Fibroblast of lung (primary cell): ENCODE data around the gene ZNF595. TPM values are rescaled to one million over a fixed set of nuclear protein-coding genes. Genes with fewer than 3 reads are reported as not detected.

Experiments used
- DNase-seq, 2 donors: peaks; one replicate each; pipeline versions ENCODE4 v3.0.0 to v3.0.0-alpha.2; 2010; ENCODE audit warnings: low read depth in 2 of 2
- H2AFZ ChIP-seq: 2 replicates; pipeline ENCODE4 v1.5.1; 2012; ENCODE audit warnings: low read length, control low read depth, inconsistent platforms
- H3K27ac ChIP-seq: 2 replicates; pipeline ENCODE4 v1.5.1; 2011; ENCODE audit warnings: low read length, control low read depth; ENCODE audit not compliant: insufficient read depth
- H3K27me3 ChIP-seq: 2 replicates; pipeline ENCODE4 v1.5.1; 2011; ENCODE audit warnings: mild to moderate bottlenecking, low read length; ENCODE audit not compliant: control insufficient read depth, insufficient read depth
- H3K36me3 ChIP-seq: 2 replicates; pipeline ENCODE4 v1.5.1; 2011; ENCODE audit warnings: low read length; ENCODE audit not compliant: control insufficient read depth, insufficient read depth
- H3K4me1 ChIP-seq: 2 replicates; pipeline ENCODE4 v1.5.1; 2011; ENCODE audit warnings: low read length; ENCODE audit not compliant: control insufficient read depth, insufficient read depth; ENCODE audit errors: extremely low read depth
- H3K4me2 ChIP-seq: 2 replicates; pipeline ENCODE4 v1.5.1; 2011; ENCODE audit warnings: low read length, control low read depth; ENCODE audit not compliant: insufficient read depth; ENCODE audit errors: extremely low read depth
- H3K4me3 ChIP-seq, 4 experiments: fragments of 200-600 bp in 1 of 4; sonication (generic) in 1 of 4; replicated peaks in 1 of 4; 2 replicates each; pipeline ENCODE4 v1.5.1; 2011 to 2016; ENCODE audit warnings: low read length in 4 of 4, low read depth in 3 of 4, mild to moderate bottlenecking in 3 of 4, control low read depth in 2 of 4, inconsistent platforms in 1 of 4, mixed read lengths in 1 of 4; ENCODE audit not compliant: insufficient read depth in 1 of 4; ENCODE audit errors: control extremely low read depth in 1 of 4
- H3K79me2 ChIP-seq: 2 replicates; pipeline ENCODE4 v1.5.1; 2012; ENCODE audit warnings: mild to moderate bottlenecking, low read length, inconsistent platforms; ENCODE audit not compliant: control insufficient read depth, insufficient read depth
- H3K9ac ChIP-seq: 2 replicates; pipeline ENCODE4 v1.5.1; 2011; ENCODE audit warnings: mild to moderate bottlenecking, low read length, control low read depth; ENCODE audit not compliant: insufficient read depth
- H3K9me3 ChIP-seq: 2 replicates; pipeline ENCODE4 v1.5.1; 2012; ENCODE audit warnings: low read depth, low read length; ENCODE audit not compliant: control insufficient read depth, insufficient read depth
- H4K20me1 ChIP-seq: 2 replicates; pipeline ENCODE4 v1.5.1; 2011; ENCODE audit warnings: low read length; ENCODE audit not compliant: control insufficient read depth, insufficient read depth; ENCODE audit errors: extremely low read depth
- EZH2 ChIP-seq: IDR thresholded peaks from 2 replicates; pipeline ENCODE4 v1.5.1; 2012; ENCODE audit warnings: low read length, control low read depth, mild to moderate bottlenecking; ENCODE audit errors: missing control alignments
- polyA plus RNA-seq, 2 donors: library from polyadenylated mRNA; depleted of rRNA in 1 of 2; stranded (reverse) in 1 of 2; unstranded in 1 of 2; fragments of >200 nt; gene quantifications; 2 replicates each; pipeline ENCODE4 v1.2.1, GENCODE V29; 2011 to 2012; ENCODE audit warnings: missing spikeins in 1 of 2
- total RNA-seq: library from RNA; depleted of rRNA; stranded (reverse); fragments of >200 nt; gene quantifications from 2 replicates; pipeline ENCODE4 v1.2.1, GENCODE V29; 2014
- TF ChIP-seq, protein P1 (sequence below), 2 donors: IDR thresholded peaks in 1 of 2; conservative IDR thresholded peaks in 1 of 2; 1 replicate in 1 of 2; 2 replicates in 1 of 2; pipeline ENCODE4 v1.5.1; 2011 to 2012; ENCODE audit warnings: low read length in 2 of 2, control low read depth in 1 of 2, inconsistent platforms in 1 of 2, low read depth in 1 of 2, mild to moderate bottlenecking in 1 of 2

Gene ZNF595
- total and polyA plus RNA-seq, 2 donors (not counting 1 experiment from before 2014, with no cell fraction given) = 5.8 to 16.2 TPM

DNA sequence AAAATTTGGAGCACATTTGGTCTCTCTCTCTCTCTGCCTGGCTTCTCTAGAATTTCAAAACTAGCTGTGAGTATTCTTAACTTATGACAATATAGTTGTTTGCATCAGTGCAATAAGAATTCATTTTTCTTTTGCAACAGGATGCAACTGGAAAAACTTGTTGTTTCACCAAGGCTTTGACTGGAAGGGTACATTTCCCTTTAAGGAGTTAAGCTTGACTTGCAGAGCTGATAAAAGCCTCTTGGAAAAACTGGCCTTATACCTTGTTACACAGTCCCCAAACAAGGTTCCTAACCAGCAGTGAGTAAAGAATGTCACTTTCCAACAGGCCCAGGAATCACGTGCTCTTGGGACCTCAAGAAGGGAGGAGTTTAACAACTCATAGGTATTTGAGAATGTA, 45.3 kb downstream of the ZNF595 start:
- Histone ChIP-seq H3K27me3 (no peaks in the 10 kb centered on the region), H3K4me1 (no peaks in the 10 kb centered on the region), H3K27ac (no peak overlapping the region), H4K20me1 (no peaks in the 10 kb centered on the region), H3K36me3 (no peaks in the 10 kb centered on the region), H3K9ac (no peak overlapping the region), H3K79me2 (no peaks in the 10 kb centered on the region), H2AFZ (no peak overlapping the region), H3K4me3 (no peak overlapping the region), H3K9me3 (no peaks in the 10 kb centered on the region), H3K4me2 (no peak overlapping the region)
- TF ChIP-seq, protein P1, sequence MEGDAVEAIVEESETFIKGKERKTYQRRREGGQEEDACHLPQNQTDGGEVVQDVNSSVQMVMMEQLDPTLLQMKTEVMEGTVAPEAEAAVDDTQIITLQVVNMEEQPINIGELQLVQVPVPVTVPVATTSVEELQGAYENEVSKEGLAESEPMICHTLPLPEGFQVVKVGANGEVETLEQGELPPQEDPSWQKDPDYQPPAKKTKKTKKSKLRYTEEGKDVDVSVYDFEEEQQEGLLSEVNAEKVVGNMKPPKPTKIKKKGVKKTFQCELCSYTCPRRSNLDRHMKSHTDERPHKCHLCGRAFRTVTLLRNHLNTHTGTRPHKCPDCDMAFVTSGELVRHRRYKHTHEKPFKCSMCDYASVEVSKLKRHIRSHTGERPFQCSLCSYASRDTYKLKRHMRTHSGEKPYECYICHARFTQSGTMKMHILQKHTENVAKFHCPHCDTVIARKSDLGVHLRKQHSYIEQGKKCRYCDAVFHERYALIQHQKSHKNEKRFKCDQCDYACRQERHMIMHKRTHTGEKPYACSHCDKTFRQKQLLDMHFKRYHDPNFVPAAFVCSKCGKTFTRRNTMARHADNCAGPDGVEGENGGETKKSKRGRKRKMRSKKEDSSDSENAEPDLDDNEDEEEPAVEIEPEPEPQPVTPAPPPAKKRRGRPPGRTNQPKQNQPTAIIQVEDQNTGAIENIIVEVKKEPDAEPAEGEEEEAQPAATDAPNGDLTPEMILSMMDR (conservative IDR thresholded peaks at IDR 0.05 in 1 of 2, IDR thresholded peaks at IDR 0.05 in 1 of 2; ENCODE audit: low read depth in 1 of 2, low read length in 2 of 2) = no peak
- TF ChIP-seq EZH2 = no peak
- DNase-seq = no peak

DNA sequence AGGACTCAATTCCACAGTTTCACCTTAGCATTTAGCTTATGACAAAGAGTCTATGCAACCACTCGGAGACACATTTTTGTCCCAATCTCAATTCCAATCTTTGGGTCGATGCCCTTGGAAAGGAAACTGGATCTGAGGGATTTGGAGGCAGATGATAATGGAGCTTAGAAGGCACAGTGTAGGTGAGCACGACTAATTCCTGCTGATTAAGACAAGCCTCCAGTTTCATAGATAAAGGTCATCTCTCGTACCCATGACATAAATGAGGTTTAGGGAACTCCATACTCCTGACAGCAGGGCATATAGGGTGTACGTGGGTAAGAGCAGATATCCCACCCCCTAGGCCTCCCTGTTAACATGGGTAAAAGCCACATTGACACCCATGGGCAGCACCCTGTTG, 46.7 kb downstream of the ZNF595 start:
- DNase-seq = peak in 1 of 2 donors; percentile 3
- no peak overlapping the region for H3K27ac ChIP-seq
- no peak overlapping the region for H3K4me2 ChIP-seq
- H3K9me3 ChIP-seq = no peaks in the 10 kb centered on the region
- no peak overlapping the region for H2AFZ ChIP-seq
- no peak overlapping the region for H3K4me3 ChIP-seq
- no peak overlapping the region for H3K9ac ChIP-seq
- no peaks in the 10 kb centered on the region for H3K36me3 ChIP-seq
- no peaks in the 10 kb centered on the region for H3K27me3 ChIP-seq
- H3K79me2 ChIP-seq = no peaks in the 10 kb centered on the region
- no peaks in the 10 kb centered on the region for H4K20me1 ChIP-seq
- no peaks in the 10 kb centered on the region for H3K4me1 ChIP-seq
- TF ChIP-seq, protein P1 (conservative IDR thresholded peaks at IDR 0.05 in 1 of 2, IDR thresholded peaks at IDR 0.05 in 1 of 2; ENCODE audit: low read depth in 1 of 2, low read length in 2 of 2) = no peak
- TF ChIP-seq EZH2 = no peak

DNA sequence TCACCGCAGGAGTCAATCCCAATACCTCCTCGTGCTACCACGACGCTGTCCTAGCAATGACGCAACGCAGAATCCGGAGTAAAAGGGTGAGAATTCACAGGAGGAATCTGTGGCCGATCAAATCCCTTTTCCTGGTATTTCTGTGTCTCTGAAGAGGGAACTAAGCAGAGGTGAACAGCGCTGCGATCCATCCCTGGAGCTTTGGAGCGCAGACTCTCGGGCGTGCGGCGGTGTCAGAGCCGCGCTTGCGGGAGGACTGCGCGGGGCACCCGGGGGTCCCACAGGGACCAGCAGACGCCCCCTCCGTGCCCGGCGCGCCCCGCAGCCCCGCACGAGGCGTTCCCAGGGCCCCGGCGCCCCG, 53.9 kb downstream of the ZNF595 start:
- no peaks in the 10 kb centered on the region for H3K79me2 ChIP-seq
- no peak for DNase-seq
- no peak overlapping the region for H3K9ac ChIP-seq
- H3K4me1 ChIP-seq = no peaks in the 10 kb centered on the region
- no peak overlapping the region for H2AFZ ChIP-seq
- H3K9me3 ChIP-seq = peaks cover 2% of the 10 kb centered on the region
- H3K27me3 ChIP-seq = peaks cover 8% of the 10 kb centered on the region
- no peaks in the 10 kb centered on the region for H3K36me3 ChIP-seq
- no peak overlapping the region for H3K27ac ChIP-seq
- H3K4me3 ChIP-seq = no peak overlapping the region
- no peak overlapping the region for H3K4me2 ChIP-seq
- no peak for TF ChIP-seq EZH2
- TF ChIP-seq, protein P1 (conservative IDR thresholded peaks at IDR 0.05 in 1 of 2, IDR thresholded peaks at IDR 0.05 in 1 of 2; ENCODE audit: low read depth in 1 of 2, low read length in 2 of 2) = no peak
- no peaks in the 10 kb centered on the region for H4K20me1 ChIP-seq
